GM12878 (cell line): ENCODE data around the gene EIF5. TPM values are rescaled to one million over a fixed set of nuclear protein-coding genes. Genes with fewer than 3 reads are reported as not detected.

ENCODE experiments used
- ATAC-seq: fragments of 200-7000 bp; cut with Tn5 transposase; 3 replicates; pipeline ENCODE4 v1.9.1; 2020; ENCODE audit warnings: mild to moderate bottlenecking, moderate library complexity
- BruUV-seq: library from RNA; stranded (reverse); fragments of 400-500 nt; replicated peaks from 2 replicates; lab custom pipeline; 2021; lab: Mats Ljungman, UMichigan
- CTCF ChIA-PET: fragments of 300-600 bp; sonication (Branson Sonifier 250); formaldehyde crosslinking; extraction: SDS; loops from one replicate; lab custom pipeline; 2021; ENCODE audit warnings: inconsistent platforms; lab: Yijun Ruan, JAX
- POLR2A ChIA-PET: fragments of 350-600 bp; formaldehyde crosslinking; extraction: SDS; loops from one replicate; lab custom pipeline; 2021; ENCODE audit warnings: inconsistent platforms; lab: Charles Lee
- RAD21 ChIA-PET: fragments of 300-600 bp; sonication (Branson Sonifier 250); formaldehyde crosslinking; loops from one replicate; lab custom pipeline; 2023; ENCODE audit warnings: antibody characterized with exemption; ENCODE audit not compliant: unreplicated experiment; lab: Charles Lee
- SMC1A ChIA-PET: fragments of 300-600 bp; sonication (Branson Sonifier 250); formaldehyde crosslinking; loops from one replicate; lab custom pipeline; 2023; ENCODE audit not compliant: unreplicated experiment, uncharacterized antibody; lab: Charles Lee
- DNase-seq: peaks from one replicate; pipeline ENCODE4 v3.0.0-alpha.2; 2011; ENCODE audit warnings: low read depth, low spot score
- FAIRE-seq: peaks from 3 replicates; lab custom pipeline; 2011; peaks lifted over from hg19 to GRCh38; lab: Jason Lieb, UNC
- H2AFZ ChIP-seq: 2 replicates; pipeline ENCODE4 v1.6.0; 2011; ENCODE audit warnings: low read depth, low read length, control low read depth; ENCODE audit not compliant: control insufficient read depth
- H3K27ac ChIP-seq: 2 replicates; pipeline ENCODE4 v1.5.1; 2011; ENCODE audit warnings: control low read depth; ENCODE audit not compliant: control insufficient read depth, insufficient read depth
- H3K27me3 ChIP-seq, 2 experiments: replicated peaks in 1 of 2; 2 replicates each; pipeline versions ENCODE4 v1.6.0 to v1.6.1; 2011; ENCODE audit warnings: low read length in 1 of 2; ENCODE audit not compliant: control insufficient read depth in 2 of 2, insufficient read depth in 2 of 2
- H3K36me3 ChIP-seq, 2 experiments: 2 replicates each; pipeline ENCODE4 v1.5.1; 2011; ENCODE audit warnings: low read length in 1 of 2; ENCODE audit not compliant: control insufficient read depth in 2 of 2, insufficient read depth in 2 of 2
- H3K4me1 ChIP-seq: 2 replicates; pipeline ENCODE4 v1.6.1; 2011; ENCODE audit warnings: mild to moderate bottlenecking, low read length, moderate library complexity, mixed read lengths; ENCODE audit not compliant: control insufficient read depth, insufficient read depth
- H3K4me2 ChIP-seq: 2 replicates; pipeline ENCODE4 v1.6.0; 2011; ENCODE audit warnings: control low read depth; ENCODE audit not compliant: control insufficient read depth, insufficient read depth
- H3K4me3 ChIP-seq: fragments of 200-600 bp; sonication (generic); 2 replicates; pipeline ENCODE4 v1.5.1; 2016
- H3K79me2 ChIP-seq: 2 replicates; pipeline ENCODE4 v1.6.0; 2011; ENCODE audit warnings: low read length; ENCODE audit not compliant: control insufficient read depth, insufficient read depth
- H3K9ac ChIP-seq: 2 replicates; pipeline ENCODE4 v1.8.0; 2011; ENCODE audit warnings: low read length, control low read depth, mixed read lengths; ENCODE audit not compliant: control insufficient read depth, insufficient read depth
- H3K9me3 ChIP-seq: replicated peaks from 3 replicates; pipeline ENCODE4 v1.5.1; 2011; ENCODE audit warnings: mild to moderate bottlenecking, low read length; ENCODE audit not compliant: control insufficient read depth, insufficient read depth
- H4K20me1 ChIP-seq: 2 replicates; pipeline ENCODE4 v1.6.0; 2011; ENCODE audit not compliant: control insufficient read depth, insufficient read depth
- ASH2L ChIP-seq: fragments of 300-600, 200-600 bp; sonication (generic); IDR thresholded peaks from 2 replicates; pipeline ENCODE4 v1.6.1; 2017; ENCODE audit warnings: low read depth, mild to moderate bottlenecking, borderline replicate concordance
- BCL11A ChIP-seq: IDR thresholded peaks from 2 replicates; pipeline ENCODE4 v1.6.1; 2011; ENCODE audit warnings: low read depth, low read length
- BHLHE40 ChIP-seq, 2 experiments: fragments of 450-650 bp in 1 of 2; IDR thresholded peaks; 2 replicates each; pipeline ENCODE4 v1.6.1; 2011 to 2017; ENCODE audit warnings: low read depth in 2 of 2, borderline replicate concordance in 1 of 2, improper control_type of control experiment in 1 of 2, low read length in 1 of 2, mild to moderate bottlenecking in 1 of 2
- CREM ChIP-seq: IDR thresholded peaks from 2 replicates; pipeline ENCODE4 v1.6.1; 2014; ENCODE audit warnings: antibody characterized with exemption, low read depth
- ELK1 ChIP-seq: IDR thresholded peaks from 2 replicates; pipeline ENCODE4 v1.6.1; 2012; ENCODE audit warnings: low read depth, low read length, improper control_type of control experiment
- FOS ChIP-seq: IDR thresholded peaks from 3 replicates; pipeline ENCODE4 v1.6.1; 2011; ENCODE audit warnings: borderline replicate concordance; ENCODE audit not compliant: insufficient read length; ENCODE audit errors: extremely low read depth
- IKZF2 ChIP-seq, 2 experiments: fragments of 450-650 bp; IDR thresholded peaks; 2 replicates each; pipeline ENCODE4 v1.6.1; 2017; ENCODE audit warnings: mild to moderate bottlenecking in 2 of 2, moderate library complexity in 2 of 2
- IRF5 ChIP-seq: fragments of 450-650 bp; IDR thresholded peaks from 2 replicates; pipeline ENCODE4 v1.6.1; 2017; ENCODE audit warnings: borderline replicate concordance
- MAX ChIP-seq: IDR thresholded peaks from 2 replicates; pipeline ENCODE4 v1.6.1; 2012; ENCODE audit warnings: low read depth, low read length, improper control_type of control experiment
- MLLT1 ChIP-seq: fragments of 450-650 bp; IDR thresholded peaks from 2 replicates; pipeline ENCODE4 v1.6.1; 2016; ENCODE audit warnings: mild to moderate bottlenecking
- MXI1 ChIP-seq: fragments of 150-350 bp; IDR thresholded peaks from 2 replicates; pipeline ENCODE4 v1.6.1; 2011; ENCODE audit warnings: low read depth, mild to moderate bottlenecking, inconsistent platforms, low read length, improper control_type of control experiment
- MYC ChIP-seq: IDR thresholded peaks from 2 replicates; pipeline ENCODE4 v1.6.1; 2011; ENCODE audit warnings: mild to moderate bottlenecking, low read length, moderate library complexity, inconsistent platforms; ENCODE audit not compliant: insufficient read depth, insufficient replicate concordance, insufficient read length, severe bottlenecking
- NR2C1 ChIP-seq: fragments of 450-650 bp; IDR thresholded peaks from 2 replicates; pipeline ENCODE4 v1.6.1; 2017; ENCODE audit warnings: antibody characterized with exemption, mild to moderate bottlenecking, moderate library complexity
- PAX5 ChIP-seq: IDR thresholded peaks from 2 replicates; pipeline ENCODE4 v1.6.1; 2011; ENCODE audit warnings: low read depth, low read length, borderline replicate concordance
- SRF ChIP-seq, 2 experiments: IDR thresholded peaks; 2 replicates each; pipeline ENCODE4 v1.6.1; 2011; ENCODE audit warnings: low read depth in 2 of 2, low read length in 2 of 2, mild to moderate bottlenecking in 1 of 2, moderate library complexity in 1 of 2
- TCF3 ChIP-seq: IDR thresholded peaks from 2 replicates; pipeline ENCODE4 v1.6.1; 2012; ENCODE audit warnings: low read depth, mild to moderate bottlenecking, low read length, borderline replicate concordance; ENCODE audit not compliant: insufficient read depth
- TCF7 ChIP-seq: IDR thresholded peaks from 2 replicates; pipeline ENCODE4 v1.6.1; 2014; ENCODE audit warnings: antibody characterized with exemption, borderline replicate concordance
- WGBS: methylation state at CpG from one replicate; pipeline ENCODE4 v1.1.6; 2016; ENCODE audit warnings: low lambda C conversion rate; ENCODE audit not compliant: insufficient replicate concordance, insufficient coverage; ENCODE audit errors: missing lambda C conversion rate; 5-methylcytosine and 5-hydroxymethylcytosine counted together
- in situ Hi-C: fragments of 300-500 bp; cut with MboI; formaldehyde crosslinking; loops from 9 replicates; pipeline ENCODE4 v1.14.3; 2018; ENCODE audit warnings: mixed read lengths
- intact Hi-C: fragments of 100-400 bp; cut with micrococcal nuclease; formaldehyde crosslinking; loops from one replicate; pipeline ENCODE4 v1.14.2; 2022; ENCODE audit not compliant: unreplicated experiment
- polyA plus RNA-seq, 11 experiments: library from polyadenylated mRNA; depleted of rRNA in 4 of 11; unstranded in 6 of 11; stranded (reverse) in 5 of 11; fragments of >200 nt; fragmentation: Nextera tagmentation in 4 of 11; fragmentation: Illumina TruSeq in 1 of 11; extraction: Ambion mirVana in 4 of 11; extraction: Trizol in 1 of 11; gene quantifications; 1 replicate in 1 of 11; 2 replicates in 10 of 11; pipeline versions ENCODE4 v1.2.1 to v1.2.3, GENCODE V29; 2011 to 2016; ENCODE audit warnings: inconsistent platforms in 2 of 11, missing spikeins in 2 of 11, low read depth in 1 of 11
- total RNA-seq, 4 experiments: library from RNA; depleted of rRNA in 3 of 4; stranded (reverse); fragments of >200 nt in 3 of 4; fragmentation: Illumina TruSeq in 1 of 4; extraction: Trizol in 1 of 4; gene quantifications; 2 replicates each; pipeline versions ENCODE4 v1.2.1 to v1.2.3, GENCODE V29; 2013 to 2021

EIF5 gene
- total and polyA plus RNA-seq, 10 of the 15 experiments (the other 5 are each of a cell fraction or from before 2014, with no cell fraction given): 51.2 to 360 (median 115) TPM

GRCh38 chr14:103385929-103386712 is 52.1 kb downstream of the EIF5 start:
- in situ Hi-C loops: no loop called here
- H3K9ac ChIP-seq: peak overlapping the region; percentile 91
- peak; percentile 44 for FAIRE-seq
- ChIA-PET SMC1A (interaction anchor here (0.7 kb wide), 1 partner anchor 42 kb away, joined by 4 read pairs; no protein-coding TSS in a partner anchor), RAD21 (no interaction called here), POLR2A (interaction anchor here (0.6 to 0.7 kb wide), 2 partner anchors 39 to 52 kb away, joined by 3 read pairs; partner anchors contain the start of gene EIF5), CTCF (interaction anchor here (1.1 to 1.7 kb wide), 3 partner anchors 14 to 54 kb away, joined by 3 to 5 read pairs (median 4); no protein-coding TSS in a partner anchor)
- peaks cover 13% of the 10 kb centered on the region for H3K4me1 ChIP-seq
- no peaks in the 10 kb centered on the region for H3K27me3 ChIP-seq
- peak overlapping the region; percentile 91 for H3K4me3 ChIP-seq
- intact Hi-C loops: loop anchor here (5.0 kb wide), 1 partner anchor 54 kb away; the partner anchor contains the start of gene EIF5
- no peak for TF ChIP-seq FOS
- no peak for TF ChIP-seq ASH2L
- 0 out of 4 replicates have a peak, but pooled peaks of 1 of the 2 experiments have one; percentile 37 for TF ChIP-seq SRF (IDR thresholded peaks at IDR 0.05; ENCODE audit: low read depth in 2 of 2, low read length in 2 of 2)
- TF ChIP-seq NR2C1: no peak
- TF ChIP-seq BHLHE40 (IDR thresholded peaks at IDR 0.05; ENCODE audit: borderline replicate concordance in 1 of 2, low read depth in 2 of 2, low read length in 1 of 2): no peak
- 0 out of 2 replicates have a peak, but pooled peaks have one; percentile 20 for TF ChIP-seq BCL11A
- peak; percentile 96 for TF ChIP-seq MLLT1
- no peak for TF ChIP-seq TCF7
- no peak for TF ChIP-seq MYC
- 0 out of 2 replicates have a peak, but pooled peaks have one; percentile 11 for TF ChIP-seq MXI1
- TF ChIP-seq PAX5: peak; percentile 67; the same call in 1 of the 2 replicates
- TF ChIP-seq IRF5: no peak
- TF ChIP-seq CREM: no peak
- no peak for TF ChIP-seq MAX
- no peak for TF ChIP-seq ELK1
- no peak for TF ChIP-seq TCF3
- TF ChIP-seq IKZF2 (IDR thresholded peaks at IDR 0.05): no peak
- H2AFZ ChIP-seq: no peak overlapping the region; the same call in 1 of the 2 replicates
- H3K27ac ChIP-seq: peak overlapping the region; percentile 86
- DNase-seq: no peak
- TSS peak; percentile 63 for BruUV-seq
- 1% methylated on average over 44 of the region's 44 CpGs for WGBS
- H3K79me2 ChIP-seq: peaks cover 57% of the 10 kb centered on the region
- no peaks in the 10 kb centered on the region for H3K36me3 ChIP-seq
- peak; percentile 19 for ATAC-seq
- peaks cover 2% of the 10 kb centered on the region; the same call in 1 of the 2 replicates for H4K20me1 ChIP-seq
- H3K4me2 ChIP-seq: peak overlapping the region; percentile 93
- no peaks in the 10 kb centered on the region for H3K9me3 ChIP-seq
